ENCODE data around the gene IER5.
"Not testable (repeated sequence)": the region's sequence is repeated elsewhere in the genome, so short reads cannot be mapped to it uniquely, and the experiment has no call there.

The IER5 gene

DNA sequence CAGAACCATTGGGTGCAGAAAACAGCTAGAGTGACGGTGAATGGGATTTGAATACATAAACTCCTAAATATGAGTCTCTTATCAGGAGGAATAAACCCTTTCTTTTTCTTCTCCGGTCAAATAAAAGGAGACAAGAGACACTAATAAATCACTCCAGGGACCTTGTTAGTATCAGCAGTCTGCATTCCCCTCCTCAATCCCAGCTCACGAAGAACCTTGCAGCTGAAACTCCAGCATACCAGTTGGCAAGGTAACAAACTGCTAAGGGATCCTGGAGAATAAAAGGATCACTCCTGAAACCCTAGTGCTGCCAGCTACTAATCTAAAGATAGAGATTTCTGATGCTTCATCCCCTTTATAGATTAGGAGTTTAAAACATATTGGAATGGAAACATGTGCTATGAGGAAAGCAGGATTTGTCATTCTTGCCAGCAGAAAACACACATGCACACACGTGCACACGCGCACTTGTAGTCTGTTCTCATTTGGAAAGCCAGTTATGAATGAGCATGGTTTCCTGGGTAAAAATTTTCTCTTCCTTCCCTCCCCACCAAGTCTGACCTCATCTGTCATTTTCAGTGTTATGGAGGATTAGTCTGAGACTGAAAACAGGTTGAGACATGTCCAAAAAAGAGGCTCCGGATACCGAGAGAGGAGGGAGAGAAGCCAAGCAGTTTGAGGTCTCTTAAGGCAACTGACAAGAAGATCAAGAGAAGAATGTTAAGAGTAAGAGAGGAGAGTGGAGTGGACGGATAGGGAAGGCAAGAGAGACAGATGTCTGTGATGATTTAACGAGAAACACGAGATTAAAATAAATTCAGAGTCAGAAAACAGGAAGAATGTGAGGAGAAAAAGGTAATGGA lies 10.9 kb downstream of the IER5 start:
- DNase-seq: no peak

DNA sequence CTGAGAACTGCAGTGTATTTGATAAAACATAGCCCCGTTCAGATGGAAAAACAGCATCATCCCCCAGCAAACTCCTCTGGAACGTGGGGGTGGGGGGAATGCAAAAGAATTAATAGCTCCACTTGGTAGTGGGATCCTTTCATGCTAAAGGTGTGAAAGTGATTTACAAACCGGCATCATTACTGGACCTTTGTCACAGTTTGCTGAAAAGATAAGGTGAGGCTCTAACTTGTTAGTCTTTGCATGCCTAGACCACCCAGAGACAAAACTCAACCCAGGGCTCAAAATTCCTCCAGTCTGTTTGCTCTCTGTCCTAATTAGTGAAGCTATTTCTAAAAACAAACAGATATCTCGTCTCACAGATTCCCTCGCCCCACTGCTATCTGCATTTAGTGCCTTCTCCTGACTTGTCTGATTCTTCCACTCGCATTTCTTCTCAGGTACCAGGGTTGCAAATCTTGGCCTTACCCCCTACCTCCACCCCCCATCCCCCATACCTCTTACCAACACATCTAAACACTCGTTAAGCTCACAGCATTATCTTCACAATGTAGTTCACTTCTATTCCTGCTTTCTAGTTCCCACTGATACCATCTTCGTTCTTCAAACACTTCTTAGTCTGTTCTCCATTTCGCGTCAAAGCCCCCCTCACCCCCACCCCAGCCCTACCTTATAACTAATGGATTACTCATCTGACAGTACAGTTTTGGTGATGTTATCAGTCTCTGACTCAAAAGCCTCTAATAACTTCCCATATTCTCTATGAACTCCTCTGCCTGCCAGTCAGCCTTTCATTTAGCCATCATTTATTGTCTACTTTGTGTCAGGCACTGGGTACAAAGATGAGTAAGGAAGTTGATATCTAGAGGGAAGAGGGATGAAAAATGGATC lies 11.8 kb downstream of the IER5 start:
- peak; percentile 19 to 32 for DNase-seq

DNA sequence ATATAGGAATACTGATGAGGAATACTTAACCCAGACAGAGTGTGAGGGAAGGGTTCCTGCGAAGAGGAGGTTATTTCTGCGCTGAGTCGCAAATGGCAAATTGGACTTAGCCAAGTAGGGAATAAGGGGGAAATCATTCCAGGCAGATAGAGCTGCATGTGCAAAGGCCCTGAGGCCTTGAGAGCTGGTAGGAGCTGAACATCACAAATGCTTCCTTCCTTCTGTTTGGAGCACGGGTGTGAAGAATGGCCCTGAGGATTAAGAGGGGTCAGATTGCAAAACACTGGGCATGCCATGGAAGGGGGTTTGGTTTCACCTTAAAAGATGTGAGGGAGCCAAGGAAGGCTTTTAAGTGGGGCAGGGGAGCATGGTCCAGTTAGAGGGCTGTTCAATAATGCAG lies 12.4 kb downstream of the IER5 start:
- no peak for DNase-seq

DNA sequence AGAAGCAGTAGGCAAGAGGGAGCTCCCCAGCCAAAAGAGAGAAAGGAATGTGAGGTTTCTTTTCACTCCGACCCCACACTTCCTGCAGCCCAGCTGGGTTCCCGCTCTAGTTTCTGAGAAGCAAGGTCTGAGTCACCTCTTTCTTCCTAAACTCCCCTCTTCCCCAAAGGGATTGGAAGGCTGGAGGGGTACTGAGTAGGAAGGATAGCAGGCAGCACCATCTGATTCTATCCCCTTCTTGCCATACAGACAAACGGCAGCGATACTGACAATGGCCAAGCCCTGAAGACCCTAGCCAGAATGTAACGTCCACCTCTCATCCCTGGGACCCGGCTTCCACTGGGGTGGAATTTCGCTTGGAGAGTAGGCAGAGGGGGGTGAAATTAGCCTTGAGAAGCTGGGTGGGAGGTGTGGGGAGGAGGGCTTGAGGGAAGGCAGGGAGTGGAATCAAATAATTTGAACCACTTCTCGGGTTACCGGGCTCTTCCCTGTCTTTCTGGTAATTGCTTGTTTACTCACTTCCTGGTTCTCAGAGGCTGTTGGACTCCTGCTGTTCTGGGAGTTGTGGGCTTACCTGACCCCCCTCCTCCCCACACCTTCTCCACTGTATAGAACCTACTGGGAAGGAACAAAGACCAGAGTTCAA lies 13.2 kb downstream of the IER5 start:
- DNase-seq: no peak

DNA sequence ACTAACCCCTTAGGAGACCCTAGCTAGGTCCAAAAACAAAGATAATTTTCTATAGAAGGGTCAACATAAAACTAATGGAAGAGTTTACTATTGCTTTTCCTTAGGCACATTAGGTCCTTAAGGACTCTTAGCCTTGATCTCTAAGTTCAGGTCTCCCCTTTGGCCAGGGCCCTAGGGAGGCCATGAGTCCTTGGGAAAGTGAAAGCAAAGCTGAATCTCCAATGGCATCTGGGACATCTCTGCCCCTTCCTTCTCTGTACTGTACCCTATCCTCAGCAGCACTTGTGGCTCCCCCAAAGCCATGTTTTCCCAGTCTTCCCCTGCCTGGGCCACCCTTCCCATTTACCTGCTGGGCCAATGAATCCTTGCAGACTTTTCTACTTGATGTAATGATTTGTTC lies 14.3 kb downstream of the IER5 start:
- DNase-seq: no peak

DNA sequence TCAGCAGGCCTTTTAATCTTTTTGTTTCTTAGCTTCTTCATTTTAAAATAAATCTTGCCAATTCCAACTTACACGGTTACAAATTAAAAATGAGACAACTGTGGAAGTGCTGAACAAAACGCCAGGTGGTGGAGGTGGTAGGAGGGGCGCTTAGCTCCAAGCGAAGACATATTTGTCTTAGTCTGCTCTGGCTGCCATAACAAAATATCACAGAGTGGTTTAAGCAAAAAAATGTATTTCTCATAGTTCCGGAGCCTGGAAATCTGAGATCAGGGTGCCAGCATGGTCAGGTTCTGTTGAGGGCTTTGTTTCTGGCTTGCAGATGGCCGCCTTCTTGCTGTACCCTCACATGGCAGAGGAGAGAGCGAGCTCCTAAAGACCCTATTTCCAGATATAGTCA lies 14.9 kb downstream of the IER5 start:
- DNase-seq: no peak

DNA sequence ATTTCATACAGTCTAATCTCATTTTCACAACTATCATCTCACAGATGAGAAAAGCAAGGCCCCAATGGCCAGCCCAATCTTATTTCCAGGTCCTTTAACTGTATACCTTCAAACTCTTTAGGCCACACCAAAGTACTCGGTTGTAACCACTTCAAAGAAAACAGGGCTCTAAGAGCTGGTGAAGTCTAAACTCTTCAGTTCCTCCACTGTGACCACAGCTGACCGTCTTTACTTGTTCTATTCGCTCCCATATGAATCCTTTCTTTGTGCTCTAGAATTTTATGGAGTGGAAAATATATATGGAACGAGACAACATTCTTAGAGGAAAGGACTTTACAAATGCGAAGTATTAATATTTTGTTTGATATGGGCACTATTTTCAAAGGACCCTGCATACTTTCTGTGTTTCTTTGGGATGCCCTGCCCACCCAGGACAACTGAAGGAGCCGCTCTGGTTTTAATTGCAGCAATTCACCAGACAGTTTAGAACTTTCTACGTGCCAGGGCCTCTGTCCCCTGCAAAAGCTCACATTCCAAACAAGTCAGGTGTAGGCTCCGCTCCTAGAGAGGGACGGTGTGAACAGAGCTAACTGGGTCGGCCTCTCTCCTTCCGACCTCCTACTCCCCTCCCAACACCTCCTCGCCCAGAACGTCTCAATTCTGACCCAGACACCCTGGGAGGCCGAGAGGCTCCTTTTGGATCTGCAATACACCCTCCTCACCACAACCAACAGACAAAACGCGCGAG lies 15.7 kb downstream of the IER5 start:
- no peak for DNase-seq

DNA sequence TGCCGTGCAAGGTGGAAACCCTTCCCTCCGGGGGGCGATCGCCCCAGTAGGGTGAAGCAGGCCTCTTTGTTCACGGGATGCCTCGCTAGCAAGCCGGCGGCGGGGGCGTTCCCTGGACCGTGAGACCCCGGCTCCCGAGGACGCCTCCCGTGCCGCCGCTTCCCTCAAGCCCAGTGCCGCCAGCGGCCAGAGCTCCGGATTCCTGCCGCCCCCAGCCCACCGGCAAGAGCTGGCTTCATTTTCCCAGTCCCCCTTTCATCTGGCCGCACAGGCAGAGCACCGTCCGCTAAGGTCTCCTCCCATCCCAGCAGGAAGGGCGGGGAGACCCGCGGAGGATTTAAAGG lies 16.3 kb downstream of the IER5 start:
- peak; percentile 19 to 35 for DNase-seq

DNA sequence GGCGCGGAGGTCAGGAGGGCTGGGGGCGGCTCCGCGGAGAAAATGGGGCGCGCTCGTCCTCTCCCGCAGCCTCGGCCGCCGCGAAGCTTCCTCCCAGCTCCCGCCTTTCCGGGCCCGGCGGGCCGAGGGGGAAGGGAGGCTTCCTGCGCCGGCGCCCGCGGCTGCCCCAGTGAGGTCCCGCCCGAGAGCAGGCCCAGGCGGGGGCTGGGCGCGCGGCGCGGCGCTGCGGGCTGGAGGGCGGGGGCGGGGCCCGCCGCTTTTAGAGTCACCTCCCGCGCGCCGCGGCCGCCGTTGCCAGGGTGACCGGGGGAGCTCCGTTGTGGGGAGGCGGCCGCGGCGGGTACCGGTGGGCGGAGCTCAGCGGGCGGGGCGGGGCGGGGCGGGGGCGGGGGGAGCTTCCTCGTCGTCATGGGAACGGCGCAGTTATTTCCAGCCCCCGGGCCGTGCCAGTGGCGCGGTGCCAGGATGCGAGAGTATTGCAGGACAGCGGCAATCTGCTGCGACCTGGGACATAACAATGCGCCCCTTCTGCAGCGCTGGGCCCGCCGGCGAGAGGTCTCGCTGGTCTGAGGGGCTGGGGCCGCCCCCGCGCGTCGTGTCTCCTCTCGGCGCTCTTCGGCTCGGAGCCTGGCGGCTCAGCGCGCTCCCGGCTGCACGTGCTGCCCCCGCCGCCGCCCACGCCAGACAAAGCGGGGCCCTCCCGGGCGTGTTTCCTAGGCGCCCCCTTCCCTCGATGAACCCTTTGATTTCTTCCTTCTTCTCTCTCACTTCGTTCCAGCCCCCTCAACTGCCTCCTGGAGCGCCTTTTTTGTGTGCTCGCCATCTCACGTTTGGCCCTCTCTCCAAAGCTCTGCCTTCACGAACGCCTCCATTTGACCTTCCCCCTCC lies 16.9 kb downstream of the IER5 start:
- peak; percentile 92 to 95 for DNase-seq

DNA sequence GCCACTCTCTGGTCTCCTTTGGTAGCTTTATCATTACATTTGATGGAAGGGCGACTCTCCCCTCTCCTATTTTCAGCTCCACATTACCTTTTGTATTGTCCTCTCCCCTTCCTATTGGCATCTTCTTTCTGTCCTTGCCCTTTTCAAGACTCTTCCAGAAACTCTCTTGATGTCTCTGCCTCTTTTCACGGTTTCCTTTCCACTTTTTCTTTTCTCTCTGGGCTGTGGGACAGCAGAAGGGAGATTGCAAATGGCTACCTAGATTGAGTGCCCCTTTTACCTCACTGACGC lies 17.5 kb downstream of the IER5 start:
- no peak for DNase-seq

DNA sequence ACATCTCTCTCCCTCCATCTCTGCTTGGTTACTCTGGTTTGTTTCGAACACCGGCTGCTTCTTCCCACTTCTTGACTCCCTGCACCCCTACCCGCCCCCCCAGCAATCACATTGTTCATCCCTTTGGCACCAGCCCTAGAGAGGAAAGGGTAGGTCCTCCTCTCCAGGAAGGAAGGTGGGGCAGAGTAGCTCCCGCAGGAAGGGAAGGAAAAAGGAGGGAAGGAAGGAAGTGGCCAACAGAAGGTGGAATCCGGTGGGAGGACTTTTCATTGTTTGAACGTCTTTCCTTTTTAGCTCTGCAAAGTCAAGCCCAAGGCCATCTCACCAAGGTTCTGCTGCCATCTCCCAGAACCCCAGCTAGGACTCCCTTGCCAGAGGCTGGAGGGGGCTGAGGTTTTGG lies 18.0 kb downstream of the IER5 start:
- no peak for DNase-seq

DNA sequence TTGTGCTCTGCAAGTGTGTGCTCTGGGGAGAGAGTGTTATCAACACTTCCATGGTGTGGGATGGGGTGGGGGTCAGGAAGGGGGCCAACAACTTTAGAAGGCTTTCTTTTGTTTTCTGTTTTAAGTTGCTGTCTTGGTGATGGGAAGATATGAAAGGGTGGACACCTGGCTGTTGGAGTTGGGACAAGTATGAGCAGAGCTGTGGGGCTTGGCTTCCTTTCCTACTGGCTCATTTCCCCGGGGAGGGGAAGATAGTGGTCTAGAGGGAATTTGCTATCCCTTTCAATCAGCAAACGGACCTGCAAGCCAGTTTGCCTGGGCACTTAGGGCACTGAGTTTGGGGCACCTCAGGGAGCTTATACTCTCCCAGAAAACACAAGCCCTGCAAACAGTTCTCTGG lies 19.2 kb downstream of the IER5 start:
- no peak for DNase-seq

DNA sequence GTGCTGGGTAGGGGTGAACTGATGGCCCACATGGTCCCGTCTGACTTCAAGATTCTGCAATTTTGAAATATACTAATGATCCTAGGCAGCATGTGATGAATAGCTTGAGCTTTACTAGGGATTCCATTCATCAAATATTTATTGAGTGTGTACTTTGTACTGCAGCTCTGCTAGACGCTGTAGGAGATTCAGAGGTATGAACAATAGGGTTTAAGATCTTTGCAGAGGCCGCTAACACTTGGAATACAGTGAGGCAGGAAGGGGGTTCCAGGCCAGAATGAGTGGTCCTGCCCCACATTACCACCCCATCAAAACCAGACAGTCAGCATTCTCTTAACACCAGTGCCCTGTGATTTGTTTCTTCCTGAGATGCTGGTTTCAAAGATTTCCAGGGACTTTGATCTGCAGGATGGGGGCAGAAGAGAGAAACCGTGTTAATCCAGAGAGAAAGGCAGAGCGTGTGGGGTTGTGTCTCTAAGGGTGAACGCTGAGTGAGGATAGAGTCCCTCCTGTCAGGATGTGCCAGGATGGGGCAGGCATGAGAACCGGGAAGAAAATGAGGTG lies 19.9 kb downstream of the IER5 start:
- DNase-seq: no peak

DNA sequence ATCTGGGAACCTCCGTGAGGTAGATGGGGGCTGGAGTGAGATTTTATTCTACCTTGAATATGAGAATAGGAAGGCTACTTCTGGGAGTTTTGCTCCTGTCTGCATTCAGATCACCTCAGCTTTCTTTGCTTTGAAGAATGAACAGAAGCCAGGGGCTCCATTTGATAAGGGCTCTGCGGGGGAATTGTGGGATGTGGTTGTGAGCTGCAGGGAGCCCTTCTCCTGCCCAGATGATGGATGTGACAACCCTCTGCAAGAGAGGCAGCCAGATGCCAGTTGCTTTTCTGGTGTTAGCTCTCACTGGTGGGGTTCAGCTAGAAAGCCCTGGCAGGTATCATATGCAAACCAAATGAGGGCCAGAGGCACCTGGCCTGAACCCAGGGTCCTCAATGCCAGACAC lies 21.5 kb downstream of the IER5 start:
- no peak for DNase-seq

DNA sequence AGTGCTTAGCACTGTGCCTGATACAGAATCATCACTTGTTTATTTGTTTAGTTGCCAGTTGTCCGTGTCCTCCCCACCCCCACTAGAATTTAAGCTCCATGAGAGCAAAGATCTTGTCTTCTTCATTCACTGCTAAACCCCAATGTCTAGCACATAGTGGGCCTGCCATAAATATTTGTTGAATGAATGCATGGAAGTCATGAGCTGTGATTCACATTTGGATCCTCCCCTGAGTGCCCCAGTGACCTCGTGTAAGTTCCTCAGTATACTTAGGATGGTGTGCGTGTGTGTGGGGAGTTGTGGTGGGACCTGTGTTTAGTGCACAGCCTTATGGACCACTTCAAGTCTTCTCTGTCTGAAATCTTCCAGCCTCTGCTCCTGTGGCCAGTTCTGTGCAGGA lies 23.1 kb downstream of the IER5 start:
- DNase-seq: no peak

DNA sequence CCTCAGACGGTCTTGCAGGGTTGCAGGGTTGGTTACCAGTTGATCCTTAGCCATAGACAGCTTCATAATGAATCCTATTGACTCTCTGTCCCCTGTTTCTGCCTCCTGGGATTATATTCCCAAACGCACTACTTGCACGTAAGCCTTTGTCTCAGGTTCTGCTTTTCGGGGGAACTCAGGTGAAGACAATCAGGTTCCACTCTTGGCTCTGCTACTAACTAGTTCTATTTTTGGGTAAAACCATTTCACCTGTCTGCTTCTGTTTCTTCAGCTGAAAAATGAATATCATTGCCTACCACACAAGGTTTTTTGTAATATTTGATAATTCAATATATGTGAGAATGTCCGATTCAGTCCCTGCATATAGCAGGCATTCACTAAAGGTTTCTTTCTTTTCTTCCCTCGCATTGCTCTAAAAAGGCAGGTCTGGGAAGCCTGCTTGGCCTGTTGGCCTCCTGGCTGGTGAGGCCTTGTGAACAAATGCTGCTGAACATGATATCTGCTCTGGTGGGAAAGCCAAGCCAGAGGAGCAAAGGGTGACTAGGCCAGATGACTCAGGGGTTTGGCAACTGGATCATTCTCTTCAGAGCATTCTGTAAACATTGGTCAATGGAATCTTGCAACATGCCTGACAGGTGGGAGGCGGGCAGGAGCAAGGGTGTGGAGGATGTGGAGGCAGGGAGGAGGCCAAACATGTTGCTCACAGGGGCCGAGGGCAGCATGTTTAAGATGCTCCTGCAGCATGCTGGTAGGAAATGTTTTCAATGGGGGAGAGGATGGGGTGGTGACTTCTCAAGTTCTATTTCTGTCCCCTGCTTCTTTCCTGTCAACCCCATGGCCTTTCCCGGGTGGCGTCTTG lies 23.8 kb downstream of the IER5 start:
- DNase-seq: no peak

DNA sequence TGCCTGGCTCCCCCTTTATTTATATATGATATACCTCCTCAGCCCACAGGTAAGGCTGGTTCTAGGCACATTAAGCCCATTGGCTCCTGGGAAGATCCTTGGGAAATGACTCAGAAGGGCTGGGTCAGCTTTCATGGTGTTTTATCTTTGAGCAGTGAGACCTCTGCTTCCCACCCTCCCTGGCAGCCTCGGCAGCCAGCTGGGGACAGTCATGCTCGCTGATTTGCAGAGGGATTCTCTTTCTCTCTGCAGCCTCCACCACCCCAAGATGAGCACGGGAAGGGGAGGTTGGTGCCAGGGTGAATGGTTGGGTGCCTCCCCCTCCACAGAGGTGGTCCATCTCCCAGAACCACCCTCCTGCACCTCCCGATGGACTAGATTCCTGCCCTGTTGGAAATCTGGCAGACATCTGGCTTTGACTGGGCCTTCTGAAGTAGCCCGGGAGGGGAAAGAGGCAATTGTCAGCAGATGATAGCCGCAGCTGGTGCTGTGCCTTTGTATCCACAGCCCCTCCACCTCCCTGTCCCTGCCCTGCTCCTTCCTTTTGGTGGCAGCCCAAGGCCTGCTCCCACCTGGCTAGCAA lies 24.6 kb downstream of the IER5 start:
- no peak for DNase-seq

DNA sequence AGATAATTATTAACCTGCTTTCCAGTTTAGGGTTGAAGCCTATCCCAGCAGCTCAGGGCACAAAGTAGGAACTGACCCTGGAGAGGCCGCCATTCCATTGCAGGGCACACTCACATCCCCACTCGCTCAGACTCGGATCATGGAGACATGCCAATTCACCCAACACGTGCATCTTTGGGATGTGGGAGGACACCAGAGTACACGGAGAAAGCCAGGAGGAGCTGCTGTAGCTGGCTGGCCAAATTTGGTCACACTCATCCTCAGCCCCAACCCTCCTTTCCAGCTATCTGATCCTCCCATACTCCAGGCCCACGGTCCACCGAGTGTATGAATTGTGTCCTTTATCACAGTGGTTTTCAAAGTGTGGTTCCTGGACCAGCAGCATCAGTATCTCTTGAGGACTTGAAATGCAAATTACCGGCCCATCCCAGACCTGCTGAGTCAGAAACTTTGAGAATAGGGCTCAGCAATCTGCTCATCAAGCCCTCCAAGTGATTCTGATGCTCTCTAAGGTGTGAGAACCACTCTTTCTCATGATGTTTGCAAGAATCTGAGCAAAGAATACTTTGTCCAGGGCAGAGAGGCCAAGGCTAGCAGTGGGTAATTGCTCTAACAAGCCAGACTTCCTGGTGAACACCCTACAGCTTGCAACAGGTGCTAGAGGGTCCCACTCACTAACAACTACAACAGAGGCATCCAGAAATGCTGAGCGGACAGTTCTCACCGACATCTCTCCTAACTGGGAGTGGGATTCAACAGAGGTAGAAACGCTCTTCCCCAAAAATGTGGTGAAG lies 26.3 kb downstream of the IER5 start:
- DNase-seq: no peak

DNA sequence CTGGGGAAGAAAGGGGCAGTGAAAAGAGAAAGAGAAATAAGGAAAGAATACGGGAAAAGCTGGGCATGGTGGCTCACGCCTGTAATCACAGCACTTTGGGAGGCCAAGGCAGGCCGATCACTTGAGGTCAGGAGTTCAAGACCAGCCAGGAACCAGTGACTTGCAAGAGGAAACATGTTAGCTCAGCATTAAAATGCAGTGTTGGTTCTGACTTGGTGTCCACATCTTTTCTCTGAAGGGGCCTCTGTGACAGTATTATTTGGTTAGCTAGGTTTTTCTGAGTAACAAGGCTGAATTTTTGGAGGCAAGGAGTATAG lies 26.8 kb downstream of the IER5 start:
- DNase-seq: no peak

DNA sequence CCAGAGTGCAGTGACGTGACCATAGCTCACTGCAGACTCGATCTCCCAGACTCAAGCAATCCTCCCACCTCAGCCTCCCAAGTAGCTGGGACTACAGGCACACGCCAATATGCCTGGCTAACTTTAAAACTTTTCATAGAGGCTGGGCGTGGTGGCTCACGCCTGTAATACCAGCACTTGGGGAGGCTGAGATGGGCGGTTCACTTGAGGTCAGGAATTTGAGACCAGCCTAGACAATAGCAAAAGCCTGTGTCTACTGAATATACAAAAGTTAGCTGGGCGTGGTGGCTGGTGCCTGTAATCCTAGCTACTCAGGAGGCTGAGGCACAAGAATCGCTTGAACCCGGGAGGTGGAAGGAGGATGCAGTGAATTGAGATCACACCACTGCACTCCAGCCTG lies 27.5 kb downstream of the IER5 start:
- DNase-seq: not testable (repeated sequence)
